IPS DF 4.7 (cell line): ENCODE data around the gene CLEC16A.
"Not testable (repeated sequence)": the region's sequence is repeated elsewhere in the genome, so short reads cannot be mapped to it uniquely, and the experiment has no call there.

Source experiments
- DNase-seq: peaks from one replicate; pipeline ENCODE4 v3.0.0-alpha.2; 2013; ENCODE audit warnings: low spot score; ENCODE audit errors: extremely low read depth

Gene CLEC16A

DNA sequence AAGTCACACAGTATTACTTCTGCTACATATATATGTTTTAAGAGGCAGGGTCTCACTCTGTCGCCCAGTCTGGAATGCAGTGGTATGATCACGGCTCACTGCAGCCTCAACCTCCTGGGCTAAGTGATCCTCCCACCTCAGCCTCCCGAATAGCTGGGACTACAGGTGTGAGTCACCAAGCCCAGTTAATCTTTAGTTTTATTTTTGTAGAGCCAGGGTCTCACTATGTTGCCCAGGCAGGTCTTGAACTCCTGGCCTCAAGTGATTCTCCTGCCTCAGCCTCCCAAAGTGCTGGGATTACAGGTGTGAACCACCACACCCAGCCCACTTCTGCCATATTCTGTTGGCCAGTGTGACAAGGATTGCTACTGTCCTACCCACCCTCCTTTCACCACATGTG lies 19.1 kb upstream of the CLEC16A start:
- not testable (repeated sequence) for DNase-seq

DNA sequence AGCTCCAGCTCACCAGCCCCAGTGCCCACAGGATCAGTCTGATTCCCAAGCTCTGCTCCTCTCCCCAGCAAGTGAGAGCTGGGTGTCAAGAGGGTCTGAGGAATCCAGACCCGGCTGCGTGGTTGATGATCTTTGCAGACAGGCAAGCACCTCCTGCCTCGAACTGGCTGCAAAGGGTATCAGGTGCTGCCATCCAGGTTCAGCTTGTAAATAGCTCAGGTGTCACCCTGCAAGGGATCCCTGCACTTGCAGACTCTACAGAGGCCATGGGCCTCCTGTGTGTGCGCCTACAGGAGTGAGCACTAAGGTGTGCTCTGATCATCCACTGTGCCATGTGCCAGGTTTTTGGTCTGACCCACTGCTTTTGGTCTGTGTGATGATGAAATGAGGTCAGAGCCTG lies 18.3 kb upstream of the CLEC16A start:
- no peak for DNase-seq

DNA sequence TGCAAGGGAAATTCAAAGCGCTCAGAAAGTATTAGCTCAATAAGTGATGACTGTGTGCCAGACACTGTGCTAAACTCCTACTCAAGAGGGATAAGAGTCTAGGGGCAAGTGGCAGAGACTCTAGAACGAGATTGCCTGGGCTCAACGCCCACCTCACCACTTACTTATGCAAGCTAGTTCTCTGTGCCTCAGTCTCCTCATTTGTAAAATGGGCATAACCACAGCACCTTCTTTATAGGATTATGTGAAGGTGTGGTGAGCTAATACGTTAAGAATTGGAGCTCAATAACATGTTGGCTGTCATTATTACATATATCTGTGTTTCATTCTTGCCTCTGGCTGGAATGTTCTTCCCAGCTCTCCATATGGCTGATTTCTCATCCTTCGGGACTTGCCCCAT lies 17.5 kb upstream of the CLEC16A start:
- DNase-seq: no peak

DNA sequence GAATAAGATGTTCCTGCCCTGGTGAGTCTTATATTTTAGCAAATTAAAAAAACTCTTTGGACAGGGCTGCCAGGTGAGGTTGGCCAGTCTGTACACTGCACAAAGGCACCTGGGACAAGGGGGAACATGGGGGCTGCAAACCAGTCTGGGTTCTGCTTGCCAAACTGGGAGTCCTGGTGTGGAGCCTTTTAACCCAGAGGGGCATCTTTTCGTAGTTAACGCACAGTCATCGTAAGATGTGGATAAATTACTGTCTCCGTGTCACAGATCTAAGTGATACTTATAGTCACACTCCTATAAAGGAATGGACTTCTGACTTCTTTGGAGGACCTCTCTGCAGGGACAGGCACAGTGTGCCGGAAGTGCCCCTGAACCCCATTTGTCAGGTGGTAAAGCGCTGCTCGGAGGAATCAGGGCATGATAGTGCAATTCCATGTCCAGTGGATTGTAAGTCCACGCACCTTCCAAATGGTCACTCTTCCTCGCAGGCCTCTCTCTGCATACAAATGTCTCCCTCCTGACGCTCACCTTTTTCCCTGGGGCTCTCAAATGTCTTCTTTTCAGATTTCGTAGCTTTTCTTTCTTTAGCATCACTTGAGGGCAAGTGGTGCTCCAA lies 16.8 kb upstream of the CLEC16A start:
- DNase-seq: no peak

DNA sequence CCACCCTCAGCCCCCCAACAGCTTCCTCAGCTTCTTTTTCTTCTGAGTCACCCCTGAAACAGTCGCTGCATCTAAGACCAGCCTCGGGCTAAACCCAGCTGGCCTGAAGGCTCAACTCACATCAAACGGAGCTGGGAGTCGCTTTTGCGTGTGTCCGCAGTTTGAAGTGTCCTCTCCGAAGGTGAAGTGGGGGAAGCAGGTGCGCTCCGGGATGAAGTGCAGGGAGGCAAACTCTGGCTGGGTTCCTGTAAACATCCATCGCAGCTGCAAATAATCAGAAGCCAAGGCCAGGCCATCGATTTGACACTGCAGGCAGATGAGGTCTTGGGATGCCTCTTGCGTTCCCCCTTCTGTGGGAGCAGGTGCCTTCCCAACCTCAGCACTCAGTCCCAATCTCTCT lies 15.3 kb upstream of the CLEC16A start:
- not testable (repeated sequence) for DNase-seq

DNA sequence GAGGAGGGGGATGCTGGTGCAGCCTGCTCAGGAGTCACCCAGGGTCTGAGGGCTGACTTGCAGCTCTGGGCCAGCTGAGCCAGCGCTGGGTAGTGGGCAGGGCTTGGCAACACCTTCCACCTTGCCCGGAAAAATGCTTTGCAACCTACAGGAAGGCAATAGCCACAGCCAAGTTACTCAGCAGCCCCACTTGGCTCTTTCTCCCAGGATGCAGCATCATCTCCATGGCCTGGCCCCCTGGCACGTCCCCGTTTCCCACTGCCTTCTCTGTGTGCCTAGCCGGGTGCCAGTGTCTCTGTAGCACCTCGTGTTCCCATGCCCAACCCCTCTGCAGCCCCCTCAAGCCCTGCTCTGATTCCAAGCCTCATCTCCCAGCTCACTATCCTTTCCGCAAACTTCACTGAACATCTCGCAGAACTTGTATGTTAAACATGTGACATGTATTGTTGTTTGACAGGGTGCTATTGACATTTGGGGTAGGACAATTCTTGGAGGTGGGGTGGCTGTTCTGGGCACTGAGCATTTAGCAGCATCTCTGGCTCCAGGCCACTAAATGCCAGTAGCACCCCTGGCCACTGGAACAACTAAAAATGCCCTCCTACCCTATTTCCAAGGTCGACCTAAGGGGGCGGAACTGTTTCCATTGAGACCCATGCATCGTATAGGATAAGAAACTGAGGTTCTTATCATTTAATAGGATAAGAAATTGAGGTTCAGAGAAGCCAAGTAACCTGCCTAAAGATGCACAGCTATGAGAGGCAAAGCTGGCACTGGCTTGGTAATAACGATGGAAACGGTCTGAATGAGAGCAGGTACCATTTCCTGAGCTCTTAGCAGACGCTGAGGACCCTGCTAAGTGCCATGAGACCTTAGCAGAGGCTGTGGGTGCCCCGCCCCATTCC lies 14.3 kb upstream of the CLEC16A start:
- no peak for DNase-seq

DNA sequence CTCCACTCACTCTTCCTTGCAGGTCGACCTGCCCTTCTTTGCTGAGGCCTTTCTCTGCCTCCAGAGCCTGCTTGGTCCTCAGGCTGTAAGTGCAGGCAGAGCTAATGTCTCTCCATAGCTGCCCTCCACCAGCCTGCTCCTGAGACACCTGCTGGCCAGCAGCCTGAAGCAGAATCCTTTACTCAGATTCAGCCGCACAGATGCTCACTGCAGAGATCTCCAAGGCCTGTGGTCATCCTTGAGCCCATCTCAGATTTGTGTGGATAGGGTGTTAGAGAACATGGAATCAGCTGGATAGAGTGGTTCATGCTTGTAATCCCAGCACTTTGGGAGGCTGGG lies 13.6 kb upstream of the CLEC16A start:
- DNase-seq: no peak

DNA sequence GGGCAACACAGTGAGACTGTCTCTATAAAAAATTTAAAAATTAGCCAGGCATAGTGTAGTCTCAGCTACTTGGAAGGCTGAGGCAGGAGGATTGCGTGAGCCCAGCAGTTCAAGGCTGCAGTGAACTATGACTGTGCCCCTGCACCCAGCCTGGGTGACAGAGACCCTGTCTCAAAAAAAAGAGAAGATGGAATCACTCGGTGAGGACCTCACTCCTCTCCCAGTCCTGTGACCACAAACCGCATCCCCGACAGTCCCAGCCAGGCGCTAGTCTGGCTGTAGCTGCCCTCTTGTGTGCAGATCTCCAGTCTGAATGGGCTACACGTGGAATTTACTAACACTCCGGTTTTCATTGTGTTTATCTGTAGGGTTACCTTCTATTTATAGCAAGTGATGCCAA lies 13.2 kb upstream of the CLEC16A start:
- no peak for DNase-seq

DNA sequence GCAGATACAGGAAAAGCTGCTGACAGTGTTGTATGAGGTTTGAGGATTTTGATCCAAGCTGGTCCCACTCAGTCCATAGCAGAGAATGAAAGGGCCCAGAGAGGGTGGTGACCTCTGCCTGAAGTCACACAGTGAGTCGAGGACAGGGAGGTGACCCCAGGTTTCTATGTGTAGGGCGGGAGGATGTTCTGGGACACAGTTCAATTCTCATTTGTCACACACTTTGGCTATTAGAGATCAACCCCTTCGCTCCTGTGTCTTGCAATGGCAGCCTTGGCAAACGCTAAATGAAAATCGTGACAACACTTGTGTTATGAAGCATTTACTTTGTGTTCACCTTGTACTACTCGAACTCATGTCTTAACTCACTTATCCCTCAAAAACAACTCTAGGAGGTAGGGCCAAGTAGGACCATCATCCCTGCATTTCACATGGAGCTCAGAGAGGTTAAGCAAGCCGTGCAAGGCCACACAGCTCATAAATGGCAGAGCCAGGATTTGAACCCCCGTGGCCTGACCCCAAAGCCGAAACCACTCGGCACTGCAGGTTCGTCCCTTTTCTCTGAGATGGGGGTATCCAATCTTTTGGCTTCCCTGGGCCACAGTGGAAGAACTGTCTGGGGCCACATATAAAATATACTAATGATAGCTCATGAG lies 12.3 kb upstream of the CLEC16A start:
- no peak for DNase-seq

DNA sequence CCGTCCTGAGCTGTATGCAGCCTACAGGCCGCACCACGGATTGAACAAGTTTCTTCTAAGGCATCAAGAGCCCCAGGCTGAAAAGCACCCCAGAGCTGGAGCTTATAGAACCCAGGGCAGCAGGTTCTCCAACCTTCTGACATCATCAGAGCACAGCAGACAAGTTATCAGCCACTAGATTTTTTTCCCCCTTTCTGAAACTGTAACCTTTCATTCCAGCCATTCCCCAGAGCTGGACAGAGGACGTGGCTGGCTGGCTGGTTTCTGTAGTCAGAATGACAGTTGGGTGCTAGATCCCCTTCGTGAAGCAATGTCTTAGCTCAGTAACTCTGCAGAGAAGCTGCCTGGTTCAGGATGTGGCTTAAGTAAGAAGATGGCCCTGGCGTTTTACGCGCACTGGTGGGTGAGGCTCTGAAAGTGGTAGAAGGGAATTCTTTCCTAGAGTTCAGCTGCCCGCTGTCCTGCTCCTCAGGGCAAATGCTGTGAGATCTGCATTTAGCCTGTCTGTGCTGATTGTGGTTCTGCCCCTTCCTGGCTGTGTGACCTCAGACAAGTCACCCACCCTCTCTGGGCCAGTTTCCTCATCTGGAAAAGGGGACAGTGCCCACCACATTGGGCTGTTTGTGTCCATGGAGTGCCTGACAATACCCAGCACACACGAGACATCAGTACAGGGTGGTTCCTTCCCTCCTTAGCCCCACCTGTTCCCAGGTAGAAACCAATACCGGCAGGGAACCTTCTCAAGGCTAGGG lies 11.2 kb upstream of the CLEC16A start:
- DNase-seq: no peak

DNA sequence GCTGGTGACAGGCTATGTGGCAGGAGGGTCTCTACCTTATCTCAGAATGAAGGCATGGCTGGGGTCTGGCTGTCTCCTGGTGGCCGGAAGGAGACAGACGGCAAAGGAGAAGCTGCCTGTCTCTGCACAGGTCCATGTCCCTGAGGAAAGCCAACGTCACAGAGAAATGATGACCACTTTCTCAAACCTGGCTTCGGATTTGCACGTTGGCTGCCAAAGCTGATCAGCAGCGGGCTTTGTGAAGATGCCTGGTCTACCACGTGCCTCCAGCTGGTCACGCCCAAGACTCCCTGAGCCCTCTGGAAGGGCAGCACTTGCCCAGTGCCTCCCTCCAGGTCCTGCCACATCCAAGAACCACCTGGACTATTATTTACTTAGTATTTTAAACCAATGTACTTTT lies 10.5 kb upstream of the CLEC16A start:
- no peak for DNase-seq

DNA sequence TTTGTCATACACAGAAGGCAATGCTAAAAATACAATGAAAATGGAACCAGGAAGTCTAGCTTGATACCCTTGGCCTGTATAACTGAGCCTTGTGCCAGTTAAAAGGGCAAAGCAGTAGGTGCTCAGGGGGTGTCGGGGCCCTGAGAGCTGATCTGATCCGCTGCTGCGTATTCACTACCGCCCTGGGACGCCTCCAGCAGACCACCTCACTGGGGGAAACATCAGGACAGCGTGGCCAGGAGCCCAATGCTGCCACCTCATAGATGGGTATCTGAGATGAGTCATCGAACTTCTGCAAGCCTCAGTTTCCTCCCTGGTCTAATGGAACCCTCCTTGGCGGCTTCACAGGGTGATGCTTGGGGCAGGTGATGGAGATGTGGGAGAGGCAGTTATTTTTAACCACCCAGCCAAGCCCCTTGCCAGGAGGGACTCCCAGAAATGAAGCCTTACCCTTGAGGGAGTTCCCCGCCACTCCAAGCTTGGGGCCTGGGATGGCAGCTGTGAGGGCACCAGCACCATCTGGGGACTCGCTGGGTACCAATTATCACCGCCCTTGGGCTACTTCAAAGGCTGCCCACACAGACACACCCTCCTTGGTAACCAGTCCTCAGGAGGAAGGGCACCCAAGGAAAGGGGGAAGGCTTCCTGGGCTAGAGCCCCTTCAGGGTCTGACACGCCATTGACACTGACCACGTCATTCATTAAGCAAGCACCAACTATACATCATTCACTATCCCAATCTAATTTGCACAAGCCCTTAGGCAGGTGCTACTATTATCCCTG lies 9.8 kb upstream of the CLEC16A start:
- DNase-seq: no peak

DNA sequence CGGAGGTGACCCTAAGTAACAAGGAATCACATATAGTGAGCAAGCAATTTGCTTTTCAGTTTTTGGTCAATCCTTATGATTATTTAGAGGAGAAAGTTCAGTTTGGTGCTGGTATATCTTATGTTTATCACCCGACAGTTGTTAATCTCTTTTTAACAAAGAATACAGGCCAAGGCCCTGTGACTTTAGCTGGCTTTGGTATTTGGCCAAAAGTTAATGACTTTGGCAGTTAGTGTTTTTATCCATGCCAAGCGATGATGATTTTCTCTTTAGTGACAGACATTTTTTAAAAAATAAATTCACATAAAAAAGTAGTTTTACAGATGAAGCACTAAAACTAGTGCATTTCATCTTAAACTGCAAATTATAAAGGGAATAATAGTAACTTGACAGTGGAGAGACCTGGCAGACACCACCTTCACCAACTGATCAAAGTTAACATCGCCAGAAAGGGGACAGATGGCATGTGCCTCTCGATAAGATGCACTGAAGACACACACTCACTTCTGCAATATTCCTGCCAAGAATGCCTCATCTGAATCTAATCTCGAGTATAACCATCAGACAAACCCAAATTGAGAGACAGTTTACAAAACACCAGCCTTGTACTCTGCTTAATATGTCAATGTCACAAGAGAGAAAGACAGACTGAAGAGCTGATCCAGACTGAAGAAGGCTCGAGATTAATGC lies 9.0 kb upstream of the CLEC16A start:
- DNase-seq: no peak

DNA sequence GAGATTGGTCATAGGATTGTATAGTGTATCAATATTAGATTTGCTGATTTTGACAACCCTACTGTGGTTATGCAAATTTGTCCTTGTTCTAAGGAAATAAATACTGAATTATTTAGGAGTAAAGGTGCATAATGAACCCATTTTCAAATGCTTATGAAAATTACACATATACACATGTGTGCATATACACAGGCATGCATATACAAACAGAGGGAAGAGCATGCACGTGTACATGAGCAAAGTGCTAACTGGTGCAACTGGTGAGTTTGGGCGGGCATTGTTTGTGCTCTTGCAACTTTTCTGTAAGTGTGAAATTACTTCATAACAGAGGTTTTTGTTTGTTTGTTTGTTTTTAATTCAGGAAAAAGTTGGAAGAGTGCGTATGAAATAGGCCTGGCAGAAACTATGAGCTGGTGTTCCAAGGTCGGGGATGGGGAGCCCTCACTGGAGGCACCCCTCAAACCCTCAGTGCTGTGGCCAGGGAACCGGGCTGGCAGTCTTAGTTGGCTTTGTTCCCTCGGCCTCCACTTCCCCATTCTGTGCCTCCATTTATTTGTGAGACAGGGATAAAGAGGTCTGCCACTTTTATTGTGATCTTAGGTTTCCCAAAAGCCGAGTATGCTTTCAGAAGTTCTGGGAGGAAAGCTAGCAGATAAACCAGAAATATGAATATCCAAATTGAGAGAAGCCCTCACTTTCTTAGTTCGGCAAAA lies 7.9 kb upstream of the CLEC16A start:
- no peak for DNase-seq

DNA sequence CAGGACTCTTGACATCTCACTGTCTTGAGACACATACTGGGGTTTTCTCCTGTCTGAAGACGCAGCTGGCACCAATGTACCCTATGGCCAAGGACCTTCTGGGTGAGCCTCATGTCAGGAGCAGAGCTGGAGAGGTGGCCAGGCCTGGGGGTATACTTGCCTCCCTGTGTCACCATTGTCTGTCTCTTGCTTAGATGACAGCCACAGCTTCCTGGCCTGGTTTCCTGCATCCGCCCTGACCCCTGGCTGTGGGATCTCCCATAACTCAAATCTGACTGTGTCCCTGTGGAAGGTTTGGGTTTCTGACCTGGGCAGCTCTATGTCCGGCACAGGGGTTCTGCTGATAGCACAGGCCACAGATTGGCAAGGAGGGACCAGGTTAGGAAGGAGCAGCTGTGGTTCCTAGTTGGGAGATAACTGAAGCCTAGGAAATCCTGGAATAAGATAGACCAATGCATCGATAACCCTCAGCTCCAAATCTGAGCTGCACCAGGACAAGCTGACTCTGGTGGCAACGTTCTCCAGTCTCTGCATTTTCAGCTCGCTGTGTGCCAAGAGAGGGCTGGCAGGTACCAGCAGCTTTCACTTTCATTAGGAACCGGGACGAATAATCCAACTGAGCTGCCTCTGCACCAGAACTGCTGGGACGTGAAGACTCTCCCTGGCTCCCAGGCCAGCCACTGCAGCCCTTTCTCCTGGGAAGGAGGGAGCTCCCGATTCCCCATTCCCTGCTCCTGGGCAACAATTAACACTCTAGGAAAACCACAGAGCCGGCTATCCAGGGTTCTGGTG lies 7.1 kb upstream of the CLEC16A start:
- no peak for DNase-seq

DNA sequence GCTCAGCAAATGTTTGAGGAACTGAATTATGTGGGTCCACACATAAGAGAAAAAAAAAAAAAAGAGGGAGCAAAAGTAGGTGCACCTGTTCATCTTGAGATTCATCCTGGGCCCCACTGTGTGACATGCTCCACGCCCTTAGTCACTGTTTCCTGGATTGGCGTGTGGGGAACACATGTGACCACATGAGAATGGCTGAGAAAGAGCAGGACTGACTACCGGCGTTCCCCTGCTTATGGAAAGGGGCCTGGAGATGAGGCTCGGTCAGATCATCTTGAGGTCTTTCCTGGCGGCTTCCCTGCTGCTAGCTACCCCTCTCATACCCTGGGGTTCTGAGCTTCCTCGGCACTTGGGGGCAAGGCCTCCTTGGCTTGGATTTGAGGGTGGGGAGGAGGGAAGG lies 6.0 kb upstream of the CLEC16A start:
- no peak for DNase-seq

DNA sequence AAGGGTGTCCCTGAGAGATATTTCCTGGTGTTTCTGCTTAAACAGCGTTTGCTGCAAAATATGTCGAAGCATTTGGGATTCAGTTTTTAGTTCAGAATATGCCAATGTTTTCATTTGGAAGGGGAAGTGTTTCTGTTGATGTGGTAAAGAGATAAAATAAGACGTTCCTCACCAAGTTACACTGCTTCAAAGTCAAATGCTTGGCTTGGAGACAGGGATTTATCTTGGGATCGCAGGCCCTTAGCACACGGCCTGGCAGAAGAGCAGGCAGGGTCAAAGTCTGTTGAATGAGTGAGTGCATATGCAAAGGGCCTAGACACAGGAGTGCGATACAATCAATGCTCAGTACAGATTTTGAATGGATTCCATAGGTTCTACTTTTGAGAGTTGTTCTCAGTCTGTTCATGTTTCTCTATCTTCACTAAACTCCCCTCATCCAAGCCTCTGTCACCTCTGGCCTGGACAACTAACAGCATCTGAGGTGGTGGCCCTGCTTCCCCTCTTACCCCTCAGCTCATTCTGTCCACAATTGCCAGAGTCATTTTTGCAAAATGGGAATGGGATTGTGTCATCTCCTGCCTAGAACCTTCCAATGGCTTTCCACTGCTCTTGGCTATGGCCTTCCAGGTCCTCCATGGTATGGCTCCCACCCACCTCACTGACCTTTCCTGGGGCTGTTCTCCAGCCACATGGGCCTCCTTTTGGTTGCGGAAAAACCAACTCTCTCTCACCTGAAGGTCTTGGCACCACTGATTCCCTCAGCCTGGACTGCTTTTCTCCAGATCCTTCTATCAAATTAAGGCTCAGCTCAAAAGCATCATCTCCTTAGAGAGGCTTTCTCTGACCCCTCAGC lies 5.3 kb upstream of the CLEC16A start:
- DNase-seq: no peak

DNA sequence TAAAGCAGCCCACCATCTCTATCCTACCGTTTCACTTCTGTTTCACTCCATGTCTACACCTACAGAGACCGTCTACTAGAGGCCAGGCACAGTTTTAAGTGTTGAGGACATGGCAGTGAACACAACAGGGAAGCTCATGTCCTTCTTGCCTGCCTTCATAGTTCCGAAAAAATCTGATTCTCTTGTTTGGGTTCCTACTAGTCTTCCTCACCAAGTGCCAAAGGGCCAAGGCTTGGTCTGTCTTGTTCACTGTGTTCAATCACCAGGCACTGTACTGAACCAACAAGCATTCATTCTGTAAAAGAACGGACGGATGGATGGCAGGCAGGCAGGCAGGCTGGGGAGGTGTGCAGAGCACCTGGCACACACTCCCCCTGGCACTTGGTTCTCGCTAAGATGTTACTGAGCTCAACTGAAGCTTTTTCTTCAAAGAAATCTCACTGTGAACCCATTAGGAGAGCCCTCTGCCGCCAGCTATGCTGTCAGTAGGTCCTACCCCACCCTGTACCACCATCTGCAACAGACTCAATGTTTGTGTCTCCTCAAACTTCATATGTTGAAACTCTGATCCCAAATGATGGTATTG lies 4.6 kb upstream of the CLEC16A start:
- no peak for DNase-seq
